Upper lobe of right lung (tissue), 1 donor: ENCODE data around the gene CD58. TPM values are rescaled to one million over a fixed set of nuclear protein-coding genes. Genes with fewer than 3 reads are reported as not detected.

ENCODE experiments used
- ATAC-seq: fragments of 200-7000 bp; cut with Tn5 transposase; one replicate; pipeline ENCODE4 v1.9.1; 2020; ENCODE audit warnings: mild to moderate bottlenecking, moderate library complexity
- DNase-seq: peaks from one replicate; pipeline ENCODE4 v3.0.0-alpha.2; 2020
- H3K27ac ChIP-seq: fragments of 200-600 bp; one replicate; pipeline ENCODE4 v1.8.0; 2022
- H3K27me3 ChIP-seq: fragments of 200-600 bp; one replicate; pipeline ENCODE4 v1.8.0; 2022; ENCODE audit warnings: mild to moderate bottlenecking
- H3K36me3 ChIP-seq: fragments of 200-600 bp; one replicate; pipeline ENCODE4 v1.8.0; 2022
- H3K4me1 ChIP-seq: fragments of 200-600 bp; one replicate; pipeline ENCODE4 v1.8.0; 2022
- H3K4me3 ChIP-seq: fragments of 200-600 bp; one replicate; pipeline ENCODE4 v1.8.0; 2022; ENCODE audit warnings: mild to moderate bottlenecking
- H3K9me3 ChIP-seq: fragments of 200-600 bp; one replicate; pipeline ENCODE4 v1.8.0; 2022
- intact Hi-C: fragments of 100-400 bp; cut with DNase I; formaldehyde crosslinking; loops from one replicate; pipeline ENCODE4 v1.11.0; 2022
- microRNA-seq: library from miRNA; unstranded; fragments of <30 nt; microRNA quantifications from one replicate; pipeline ENCODE4 v1.2.0, GENCODE V29; 2020; ENCODE audit warnings: borderline microRNAs expressed
- total RNA-seq: library from RNA; stranded (reverse); fragmentation: NEBNext Ultra II Directional; extraction: Animal tissue kit (Norgen Biotek cat#: 25700); gene quantifications from one replicate; pipeline ENCODE4 v1.2.1, GENCODE V29; 2021
- TF ChIP-seq, protein P1 (sequence below): fragments of 200-600 bp; IDR thresholded peaks from one replicate; pipeline ENCODE4 v1.8.0; 2022; ENCODE audit warnings: antibody characterized with exemption
- donor health status: DM: no; HTN: yes; CAD: no; lungs with severe emphysema.

The CD58 gene
- total RNA-seq, 1 donor from 2014 or later: 33.2 TPM

GRCh38 chr1:116471241-116471640, 99.6 kb downstream of the CD58 start:
- Histone ChIP-seq H3K4me3 (no peak overlapping the region), H3K36me3 (no peaks in the 10 kb centered on the region), H3K9me3 (no peaks in the 10 kb centered on the region), H3K27me3 (no peaks in the 10 kb centered on the region), H3K4me1 (no peaks in the 10 kb centered on the region), H3K27ac (no peak overlapping the region)
- TF ChIP-seq, protein P1, sequence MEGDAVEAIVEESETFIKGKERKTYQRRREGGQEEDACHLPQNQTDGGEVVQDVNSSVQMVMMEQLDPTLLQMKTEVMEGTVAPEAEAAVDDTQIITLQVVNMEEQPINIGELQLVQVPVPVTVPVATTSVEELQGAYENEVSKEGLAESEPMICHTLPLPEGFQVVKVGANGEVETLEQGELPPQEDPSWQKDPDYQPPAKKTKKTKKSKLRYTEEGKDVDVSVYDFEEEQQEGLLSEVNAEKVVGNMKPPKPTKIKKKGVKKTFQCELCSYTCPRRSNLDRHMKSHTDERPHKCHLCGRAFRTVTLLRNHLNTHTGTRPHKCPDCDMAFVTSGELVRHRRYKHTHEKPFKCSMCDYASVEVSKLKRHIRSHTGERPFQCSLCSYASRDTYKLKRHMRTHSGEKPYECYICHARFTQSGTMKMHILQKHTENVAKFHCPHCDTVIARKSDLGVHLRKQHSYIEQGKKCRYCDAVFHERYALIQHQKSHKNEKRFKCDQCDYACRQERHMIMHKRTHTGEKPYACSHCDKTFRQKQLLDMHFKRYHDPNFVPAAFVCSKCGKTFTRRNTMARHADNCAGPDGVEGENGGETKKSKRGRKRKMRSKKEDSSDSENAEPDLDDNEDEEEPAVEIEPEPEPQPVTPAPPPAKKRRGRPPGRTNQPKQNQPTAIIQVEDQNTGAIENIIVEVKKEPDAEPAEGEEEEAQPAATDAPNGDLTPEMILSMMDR: no peak
- no peak for DNase-seq
- ATAC-seq: no peak
- intact Hi-C loops: no loop called here

DNA sequence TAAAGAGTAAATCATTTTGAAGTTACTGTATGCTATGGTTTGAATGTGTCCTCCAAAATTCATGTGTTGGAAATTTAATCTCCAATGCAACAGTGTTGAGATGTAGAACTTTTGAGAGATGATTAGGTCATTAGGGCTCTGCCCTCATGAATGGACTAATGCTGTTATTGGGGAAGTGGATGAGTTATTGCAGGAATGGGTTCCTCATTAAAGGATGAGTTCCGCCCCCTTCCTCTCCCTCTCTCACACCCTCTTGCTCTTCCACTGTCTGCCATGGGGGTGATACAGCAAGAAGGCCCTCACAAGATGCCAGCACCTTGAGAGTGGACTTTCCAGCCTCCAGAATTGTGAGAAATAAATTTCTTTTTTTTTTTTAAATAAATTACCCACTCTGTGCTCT, 100.2 kb downstream of the CD58 start:
- TF ChIP-seq, protein P1: no peak
- DNase-seq (no peak), ATAC-seq (peak; percentile 70)
- Histone ChIP-seq H3K36me3 (no peaks in the 10 kb centered on the region), H3K4me1 (no peaks in the 10 kb centered on the region), H3K9me3 (no peaks in the 10 kb centered on the region), H3K27me3 (no peaks in the 10 kb centered on the region), H3K4me3 (no peak overlapping the region), H3K27ac (no peak overlapping the region)
- intact Hi-C loops: no loop called here

DNA sequence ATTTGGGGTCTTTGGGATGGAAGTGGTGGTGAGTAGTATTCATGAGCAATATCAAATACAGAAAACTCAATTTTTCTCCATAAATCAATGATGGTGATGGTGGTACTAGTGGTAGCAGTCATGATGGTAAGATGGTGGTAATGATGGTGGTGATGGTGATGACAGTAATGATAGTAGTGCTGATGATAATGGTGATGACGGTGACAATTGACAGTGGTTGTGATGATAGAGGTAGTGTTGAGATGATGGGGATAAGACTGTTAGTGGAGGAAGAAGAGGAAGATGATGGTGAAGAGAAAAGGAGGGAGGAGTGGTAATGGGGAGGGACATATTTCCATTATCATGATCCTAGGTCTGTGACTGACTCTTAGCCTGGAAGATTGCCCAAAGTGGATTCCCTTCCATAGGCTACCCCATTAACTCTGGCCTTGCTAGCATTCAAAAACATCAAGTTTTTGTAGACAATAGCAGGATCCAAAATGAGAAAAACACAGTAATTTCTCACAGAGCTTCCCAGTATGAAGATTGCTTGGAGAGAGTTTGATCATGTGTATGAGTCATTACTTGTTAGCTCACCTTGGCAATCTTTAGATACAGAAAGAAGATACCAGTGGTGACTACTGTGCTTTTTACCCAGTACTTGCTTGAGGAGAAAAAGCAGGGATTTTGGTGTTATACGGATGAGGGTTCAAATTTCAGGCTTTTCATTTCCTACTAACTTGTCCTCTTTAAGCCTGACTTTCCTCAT, 103.8 kb downstream of the CD58 start:
- no peaks in the 10 kb centered on the region for H3K9me3 ChIP-seq
- ATAC-seq (no peak), DNase-seq (no peak)
- H3K4me3 ChIP-seq: no peak overlapping the region
- TF ChIP-seq, protein P1: no peak
- no peaks in the 10 kb centered on the region for H3K27me3 ChIP-seq
- no peak overlapping the region for H3K27ac ChIP-seq
- intact Hi-C loops: no loop called here
- H3K4me1 ChIP-seq: no peaks in the 10 kb centered on the region
- H3K36me3 ChIP-seq: no peaks in the 10 kb centered on the region

GRCh38 chr1:116465845-116466685, 104.8 kb downstream of the CD58 start:
- ATAC-seq (no peak), DNase-seq (no peak)
- intact Hi-C loops: no loop called here
- Histone ChIP-seq H3K4me3 (no peak overlapping the region), H3K36me3 (no peaks in the 10 kb centered on the region), H3K4me1 (no peaks in the 10 kb centered on the region), H3K9me3 (no peaks in the 10 kb centered on the region), H3K27me3 (no peaks in the 10 kb centered on the region), H3K27ac (no peak overlapping the region)
- TF ChIP-seq, protein P1: no peak

GRCh38 chr1:116465477-116465844, 105.4 kb downstream of the CD58 start:
- no peak for ATAC-seq
- DNase-seq: no peak
- Histone ChIP-seq H3K27me3 (no peaks in the 10 kb centered on the region), H3K4me3 (no peak overlapping the region), H3K4me1 (no peaks in the 10 kb centered on the region), H3K36me3 (no peaks in the 10 kb centered on the region), H3K27ac (no peak overlapping the region), H3K9me3 (no peaks in the 10 kb centered on the region)
- intact Hi-C loops: no loop called here
- TF ChIP-seq, protein P1: no peak

Small RNA genes lying within 50 kb of the gene (microRNA-seq; reads per million reads assigned to microRNA genes)
- not detected for gene MIR548AC

Other genes with a start within 250 kb of the CD58 start
- gene ATP1A1, start 197.8 kb downstream of the CD58 start, total RNA-seq: 628 TPM
- 20.1 TPM for gene IGSF3, start 96.7 kb upstream of the CD58 start, total RNA-seq
- 11.4 TPM for gene CD2, start 183.4 kb upstream of the CD58 start, total RNA-seq